AG04450 (cell line): ENCODE measurements around the gene BUB3. TPM values are rescaled to one million over a fixed set of nuclear protein-coding genes. Genes with fewer than 3 reads are reported as not detected.

Source experiments
- CTCF ChIA-PET: fragments of 300-600, 350-600 bp; formaldehyde crosslinking; extraction: SDS; loops from one replicate; lab custom pipeline; 2022; ENCODE audit warnings: antibody characterized with exemption, inconsistent platforms; lab: Charles Lee
- POLR2A ChIA-PET: fragments of 350-600 bp; formaldehyde crosslinking; extraction: SDS; loops from one replicate; lab custom pipeline; 2021; ENCODE audit warnings: antibody characterized with exemption, inconsistent platforms; lab: Yijun Ruan, JAX
- DNase-seq: peaks from one replicate; pipeline ENCODE4 v3.0.0-alpha.2; 2011; ENCODE audit warnings: low read depth, low spot score
- H3K27ac ChIP-seq: one replicate; pipeline ENCODE4 v1.5.1; 2012; ENCODE audit warnings: low read depth, low read length, control low read depth
- H3K27me3 ChIP-seq: one replicate; pipeline ENCODE4 v1.6.0; 2012; ENCODE audit warnings: low read length; ENCODE audit not compliant: control insufficient read depth, insufficient read depth
- H3K4me3 ChIP-seq: 2 replicates; pipeline ENCODE4 v1.5.1; 2011; ENCODE audit warnings: mild to moderate bottlenecking, low read depth, low read length, control low read depth
- H3K9me3 ChIP-seq: 2 replicates; pipeline ENCODE4 v1.5.1; 2012; ENCODE audit warnings: low read length; ENCODE audit not compliant: control insufficient read depth, insufficient read depth
- polyA plus RNA-seq: library from polyadenylated mRNA; depleted of rRNA; stranded (reverse); fragments of >200 nt; gene quantifications from 2 replicates; pipeline ENCODE4 v1.2.3, GENCODE V29; 2011
- TF ChIP-seq, protein P1 (sequence below): IDR thresholded peaks from 2 replicates; pipeline ENCODE4 v1.5.1; 2011; ENCODE audit warnings: low read depth, low read length, control low read depth, inconsistent platforms

Gene BUB3
- polyA plus RNA-seq, 1 experiment = 135 TPM

DNA sequence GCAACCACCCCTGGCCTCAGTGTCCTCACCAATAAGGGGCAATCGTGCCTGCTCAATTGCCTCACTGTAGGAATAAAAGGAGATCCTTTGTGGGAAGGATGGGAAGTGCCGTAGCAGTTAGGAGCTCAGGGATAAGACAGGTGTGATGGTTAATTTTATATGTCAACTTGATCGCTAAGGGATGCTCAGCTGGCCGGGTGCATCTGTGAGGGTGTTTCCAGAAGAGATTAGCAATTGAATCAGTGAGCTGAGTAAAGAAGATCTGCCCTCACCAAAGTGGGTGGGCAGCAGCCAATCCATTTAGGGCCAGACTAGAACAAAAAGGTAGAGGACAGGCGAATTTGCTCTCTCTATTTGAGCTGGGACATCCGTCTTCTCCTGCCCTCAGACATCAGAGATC is 46.3 kb downstream of the BUB3 start:
- ChIA-PET CTCF (no interaction called here), POLR2A (no interaction called here)
- Histone ChIP-seq H3K27me3 (no peaks in the 10 kb centered on the region), H3K4me3 (no peak overlapping the region), H3K27ac (no peak overlapping the region), H3K9me3 (no peaks in the 10 kb centered on the region)
- no peak for DNase-seq
- TF ChIP-seq, protein P1, sequence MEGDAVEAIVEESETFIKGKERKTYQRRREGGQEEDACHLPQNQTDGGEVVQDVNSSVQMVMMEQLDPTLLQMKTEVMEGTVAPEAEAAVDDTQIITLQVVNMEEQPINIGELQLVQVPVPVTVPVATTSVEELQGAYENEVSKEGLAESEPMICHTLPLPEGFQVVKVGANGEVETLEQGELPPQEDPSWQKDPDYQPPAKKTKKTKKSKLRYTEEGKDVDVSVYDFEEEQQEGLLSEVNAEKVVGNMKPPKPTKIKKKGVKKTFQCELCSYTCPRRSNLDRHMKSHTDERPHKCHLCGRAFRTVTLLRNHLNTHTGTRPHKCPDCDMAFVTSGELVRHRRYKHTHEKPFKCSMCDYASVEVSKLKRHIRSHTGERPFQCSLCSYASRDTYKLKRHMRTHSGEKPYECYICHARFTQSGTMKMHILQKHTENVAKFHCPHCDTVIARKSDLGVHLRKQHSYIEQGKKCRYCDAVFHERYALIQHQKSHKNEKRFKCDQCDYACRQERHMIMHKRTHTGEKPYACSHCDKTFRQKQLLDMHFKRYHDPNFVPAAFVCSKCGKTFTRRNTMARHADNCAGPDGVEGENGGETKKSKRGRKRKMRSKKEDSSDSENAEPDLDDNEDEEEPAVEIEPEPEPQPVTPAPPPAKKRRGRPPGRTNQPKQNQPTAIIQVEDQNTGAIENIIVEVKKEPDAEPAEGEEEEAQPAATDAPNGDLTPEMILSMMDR = no peak

DNA sequence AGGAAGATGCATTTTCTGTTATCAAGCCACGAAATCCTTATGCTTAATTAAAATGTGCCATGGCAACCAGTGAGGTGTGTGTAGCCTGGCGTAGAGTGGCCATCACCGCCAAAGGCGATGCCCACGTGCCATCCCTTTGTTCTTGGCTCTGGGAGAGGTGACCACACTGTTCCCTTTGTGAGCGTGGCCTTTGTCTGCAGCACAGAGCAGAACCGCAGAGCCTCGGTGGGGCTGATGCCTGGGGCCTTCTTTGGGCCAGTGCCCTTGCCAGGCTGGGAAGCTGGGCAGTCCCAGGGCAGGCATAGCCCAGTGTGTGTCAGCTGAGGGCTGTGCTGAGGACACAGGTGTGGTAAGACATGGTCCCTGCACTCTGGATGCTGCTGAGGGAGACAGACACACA is 48.3 kb downstream of the BUB3 start:
- TF ChIP-seq, protein P1 = no peak
- no peak overlapping the region for H3K4me3 ChIP-seq
- H3K27ac ChIP-seq = no peak overlapping the region
- ChIA-PET POLR2A (no interaction called here), CTCF (no interaction called here)
- no peaks in the 10 kb centered on the region for H3K9me3 ChIP-seq
- H3K27me3 ChIP-seq = no peaks in the 10 kb centered on the region
- no peak for DNase-seq

DNA sequence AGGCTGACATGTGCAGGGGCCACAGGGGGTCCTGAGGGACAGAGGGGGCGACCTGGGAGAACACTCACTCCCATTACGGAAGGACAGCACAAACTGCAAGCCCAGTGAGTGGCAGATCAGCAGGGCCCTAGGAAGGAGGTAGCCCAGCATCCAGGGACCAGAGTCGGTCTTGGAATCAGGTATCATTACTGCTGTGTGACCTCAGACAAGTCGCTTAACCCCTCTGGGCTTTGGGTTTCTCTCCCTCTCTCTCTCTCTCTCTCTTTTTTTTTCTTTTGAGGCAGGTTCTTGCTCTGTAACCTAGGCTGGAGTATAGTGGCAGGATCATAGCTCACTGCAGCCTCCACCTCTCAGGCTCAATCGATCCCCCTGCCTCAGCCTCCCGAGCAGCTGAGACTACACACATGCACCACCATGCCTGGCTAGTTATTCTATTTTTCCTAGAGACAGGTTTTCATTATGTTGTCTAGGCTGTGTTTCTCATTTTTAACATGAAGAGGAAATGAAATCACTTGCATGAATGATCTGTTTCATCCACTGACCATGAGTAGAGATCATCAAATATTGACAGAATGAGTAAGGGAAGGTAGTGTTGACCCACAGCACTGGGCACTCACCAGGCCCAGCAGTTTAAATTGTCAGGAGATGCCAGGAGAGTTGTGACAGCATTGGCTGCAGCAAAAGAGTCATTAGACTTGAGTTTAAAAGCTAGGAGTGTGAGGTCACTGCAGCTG is 49.4 kb downstream of the BUB3 start:
- Histone ChIP-seq H3K27me3 (no peaks in the 10 kb centered on the region), H3K4me3 (no peak overlapping the region), H3K9me3 (no peaks in the 10 kb centered on the region), H3K27ac (no peak overlapping the region)
- no peak for DNase-seq
- TF ChIP-seq, protein P1 = no peak
- ChIA-PET CTCF (no interaction called here), POLR2A (no interaction called here)

DNA sequence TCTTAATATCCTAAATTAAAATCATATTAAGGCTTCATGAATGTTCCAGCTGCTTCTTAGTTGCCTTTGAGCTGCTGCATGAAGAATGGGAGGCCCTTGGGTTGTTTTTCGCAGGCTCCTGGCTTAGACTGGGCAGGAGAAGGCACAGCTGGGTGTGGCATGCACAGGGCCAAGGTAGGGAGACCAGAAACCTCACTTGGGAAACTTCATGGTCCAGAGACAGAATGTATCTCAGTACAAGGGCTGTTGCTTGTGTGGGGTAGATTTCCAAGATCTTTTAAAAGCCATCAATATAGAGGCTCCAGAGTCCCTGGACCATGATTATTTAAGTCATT is 49.9 kb downstream of the BUB3 start:
- Histone ChIP-seq H3K4me3 (no peak overlapping the region), H3K9me3 (no peaks in the 10 kb centered on the region), H3K27ac (no peak overlapping the region), H3K27me3 (no peaks in the 10 kb centered on the region)
- CTCF ChIA-PET = no interaction called here
- POLR2A ChIA-PET = no interaction called here
- TF ChIP-seq, protein P1 = no peak
- no peak for DNase-seq

DNA sequence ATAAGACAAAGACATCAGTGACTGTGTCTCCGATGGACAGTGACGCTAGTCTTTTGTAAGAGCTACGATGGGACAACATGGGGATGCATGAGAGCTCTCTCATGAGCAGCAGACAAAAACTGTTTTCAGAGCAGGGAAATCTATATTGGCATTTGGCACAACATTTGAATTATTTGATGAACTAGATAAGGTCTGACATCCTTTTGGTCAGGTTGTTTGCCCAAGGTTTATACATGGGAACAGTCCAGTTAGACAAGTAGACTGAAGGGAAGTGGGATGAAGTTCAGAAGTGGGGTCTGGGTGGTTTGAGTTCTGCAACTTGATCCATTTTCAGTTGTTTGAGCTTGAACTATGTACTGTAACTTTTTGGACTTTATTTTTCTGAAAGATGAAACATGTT is 50.8 kb downstream of the BUB3 start:
- no peaks in the 10 kb centered on the region for H3K9me3 ChIP-seq
- TF ChIP-seq, protein P1 = no peak
- H3K4me3 ChIP-seq = no peak overlapping the region
- H3K27ac ChIP-seq = no peak overlapping the region
- H3K27me3 ChIP-seq = no peaks in the 10 kb centered on the region
- DNase-seq = no peak
- ChIA-PET POLR2A (no interaction called here), CTCF (no interaction called here)
